Tongue (tissue), 2 donors: Measurements from ENCODE around the gene ENOX1. TPM values are rescaled to one million over a fixed set of nuclear protein-coding genes. Genes with fewer than 3 reads are reported as not detected.

Experiments
- DNase-seq: peaks from one replicate; pipeline ENCODE4 v3.0.0-alpha.2; 2015
- total RNA-seq: library from RNA; depleted of rRNA; stranded (reverse); fragments of >200 nt; gene quantifications from one replicate; pipeline ENCODE4 v1.2.3, GENCODE V29; 2014

ENOX1 gene
- total RNA-seq, 1 donor from 2014 or later, result 11.8 TPM

DNA sequence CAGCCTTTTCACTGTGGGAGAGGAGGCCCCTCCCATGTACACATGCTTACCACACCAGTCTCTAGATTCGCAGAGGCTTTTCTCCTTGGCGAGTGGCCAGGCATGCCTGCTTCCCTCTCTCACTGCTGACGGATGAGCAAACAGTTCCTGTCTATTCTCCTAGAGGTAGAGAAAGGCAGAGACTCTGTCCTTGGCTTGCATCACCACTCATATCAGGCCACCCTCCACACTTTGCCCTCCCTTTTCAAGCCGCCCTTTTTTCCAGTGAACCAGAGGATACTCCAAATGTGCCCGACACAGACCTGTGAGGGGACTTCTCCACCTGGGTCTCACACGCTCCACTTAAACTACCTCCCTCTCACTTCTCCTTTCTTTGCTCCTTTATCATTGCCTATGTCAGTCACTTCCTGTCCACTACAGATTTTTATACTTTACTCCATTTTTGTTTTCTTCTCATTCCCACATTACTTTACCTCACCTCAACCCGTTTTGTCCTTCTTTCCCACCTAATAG is 478.8 kb downstream of the ENOX1 start:
- DNase-seq, result peak; percentile 95

DNA sequence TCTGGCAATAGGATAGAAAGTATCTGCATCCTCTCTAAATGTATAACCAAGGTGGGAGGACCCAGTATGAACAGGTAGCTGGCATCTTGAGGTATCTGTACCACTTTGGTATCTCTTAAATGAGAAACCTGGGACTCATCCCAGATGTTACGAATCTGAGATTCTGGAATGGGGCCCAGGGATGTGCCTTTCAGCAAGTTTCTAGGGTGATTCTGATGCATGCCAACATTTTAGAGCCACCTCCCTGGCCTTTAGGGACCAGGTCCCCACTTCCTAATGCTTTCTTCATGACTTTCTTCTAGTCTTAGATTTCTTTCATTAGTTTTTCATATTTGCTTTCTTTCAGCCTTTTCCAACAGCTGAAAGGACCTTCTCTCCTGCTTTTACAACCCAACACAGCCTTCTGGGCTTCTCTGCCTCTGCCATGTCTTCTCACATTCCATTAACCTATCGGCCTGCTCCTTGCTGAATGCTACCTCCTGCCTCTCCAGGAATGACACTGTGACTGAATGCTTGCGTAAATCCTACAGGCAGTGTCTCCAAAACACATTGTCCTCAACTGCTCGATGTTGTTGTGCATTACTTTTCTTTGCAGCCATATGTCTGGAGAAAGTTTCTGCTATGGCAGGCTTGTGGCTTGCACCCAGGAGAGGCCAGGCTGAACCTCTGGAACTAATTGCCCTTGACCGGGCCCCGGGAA is 479.4 kb downstream of the ENOX1 start:
- DNase-seq, result no peak

DNA sequence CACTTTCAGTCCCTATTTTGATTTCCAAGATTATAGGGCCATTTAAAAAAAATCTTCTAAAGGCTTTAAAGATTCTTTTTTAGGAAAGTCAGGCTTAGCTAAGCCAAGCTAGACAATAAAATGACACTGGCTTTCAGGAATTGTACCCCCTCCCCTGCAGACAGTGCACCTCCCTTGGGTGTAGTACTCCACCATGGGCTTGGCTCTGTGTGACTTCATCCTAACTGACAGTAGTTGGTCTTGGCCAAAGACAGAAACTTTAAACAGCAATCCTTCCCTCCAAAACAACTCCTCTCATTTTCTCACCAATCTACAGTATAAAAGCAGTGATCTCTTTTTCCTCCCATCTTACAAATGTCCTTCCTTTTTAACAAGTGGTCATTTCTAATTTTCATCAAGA is 480.4 kb downstream of the ENOX1 start:
- DNase-seq, result no peak

DNA sequence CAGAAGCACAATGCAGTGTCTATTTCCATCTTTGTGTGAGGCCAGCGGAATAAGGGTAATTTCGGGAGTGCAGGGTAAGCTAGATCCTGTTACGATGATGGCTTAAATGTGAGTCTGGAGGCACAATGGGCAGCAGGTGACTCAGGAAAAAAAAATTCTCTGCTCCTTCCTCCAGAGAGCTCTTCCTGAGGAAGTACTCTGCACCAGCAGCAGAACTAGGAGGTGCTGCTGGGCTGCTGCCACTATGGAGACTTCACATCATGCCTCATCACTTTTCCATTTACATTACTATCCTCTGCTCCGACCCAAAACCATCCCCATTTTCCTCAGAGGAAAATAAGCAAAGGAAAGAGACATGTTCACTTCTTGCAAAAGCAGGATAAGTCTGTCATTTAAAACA is 481.4 kb downstream of the ENOX1 start:
- DNase-seq, result no peak

DNA sequence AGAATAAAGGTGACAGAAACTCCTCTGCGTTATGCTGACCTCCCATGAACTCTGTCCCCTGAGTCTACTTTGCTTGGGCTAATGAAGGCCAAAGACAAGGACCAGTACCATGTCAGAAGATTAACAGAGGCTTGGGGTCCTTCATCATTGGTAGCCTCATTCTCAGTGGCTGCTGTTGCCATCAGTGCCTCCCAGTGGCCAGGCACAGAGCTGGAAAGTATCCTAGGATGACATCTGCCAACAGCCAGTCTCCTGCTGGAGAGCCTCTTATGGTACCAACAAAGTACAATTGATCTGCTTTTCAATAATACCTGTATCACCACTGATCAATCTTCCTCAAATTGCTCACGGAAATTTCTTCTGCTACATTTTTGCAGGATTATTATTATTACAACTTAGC is 481.8 kb downstream of the ENOX1 start:
- DNase-seq, result no peak

- no peak for DNase-seq
Measured at GRCh38 chr13:43304449-43304848, 482.3 kb downstream of the ENOX1 start.

- DNase-seq, result peak; percentile 94
Measured at GRCh38 chr13:43303033-43303729, 483.6 kb downstream of the ENOX1 start.

- peak; percentile 92 for DNase-seq
Measured at GRCh38 chr13:43301346-43301969, 485.3 kb downstream of the ENOX1 start.

DNA sequence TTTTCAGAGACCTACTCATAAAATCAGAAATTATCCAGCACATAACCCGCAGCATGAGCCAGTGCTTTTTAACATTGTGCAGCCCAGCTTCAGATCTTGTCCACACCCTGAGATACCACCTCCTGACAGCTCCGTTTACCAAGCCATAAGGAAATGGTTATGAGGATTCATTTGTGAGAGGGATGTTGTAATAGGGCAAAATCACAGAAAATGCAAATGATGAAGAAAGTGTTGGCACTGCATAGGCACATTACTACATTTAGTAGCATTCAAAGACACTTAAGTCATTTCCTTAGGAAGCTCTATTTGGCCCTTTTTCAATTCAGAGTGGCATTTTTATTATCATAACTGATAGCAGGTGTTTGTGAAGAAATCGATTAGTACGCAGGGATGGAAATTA is 485.9 kb downstream of the ENOX1 start:
- DNase-seq, result peak; percentile 68

DNA sequence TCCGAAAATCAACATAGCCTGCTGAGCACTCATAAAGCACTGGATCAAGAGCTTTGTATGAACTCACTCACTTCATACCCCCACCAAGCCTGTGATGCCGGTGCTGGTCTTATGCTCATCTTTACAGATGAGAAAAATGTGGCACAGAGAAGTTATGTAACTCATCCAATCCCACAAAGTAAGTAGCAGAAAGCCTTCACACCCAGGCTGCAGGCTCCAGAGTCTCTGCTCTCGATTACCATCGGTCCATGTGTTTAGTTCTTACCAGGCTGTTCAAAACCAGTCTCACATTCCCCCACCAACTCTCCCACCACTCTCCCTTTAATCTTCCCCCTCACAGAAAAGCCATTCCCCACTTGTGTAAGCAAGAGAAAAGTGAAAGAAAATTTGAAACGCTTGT is 487.4 kb downstream of the ENOX1 start:
- no peak for DNase-seq

GRCh38 chr13:43298816-43299215 is 488.0 kb downstream of the ENOX1 start:
- no peak for DNase-seq

DNA sequence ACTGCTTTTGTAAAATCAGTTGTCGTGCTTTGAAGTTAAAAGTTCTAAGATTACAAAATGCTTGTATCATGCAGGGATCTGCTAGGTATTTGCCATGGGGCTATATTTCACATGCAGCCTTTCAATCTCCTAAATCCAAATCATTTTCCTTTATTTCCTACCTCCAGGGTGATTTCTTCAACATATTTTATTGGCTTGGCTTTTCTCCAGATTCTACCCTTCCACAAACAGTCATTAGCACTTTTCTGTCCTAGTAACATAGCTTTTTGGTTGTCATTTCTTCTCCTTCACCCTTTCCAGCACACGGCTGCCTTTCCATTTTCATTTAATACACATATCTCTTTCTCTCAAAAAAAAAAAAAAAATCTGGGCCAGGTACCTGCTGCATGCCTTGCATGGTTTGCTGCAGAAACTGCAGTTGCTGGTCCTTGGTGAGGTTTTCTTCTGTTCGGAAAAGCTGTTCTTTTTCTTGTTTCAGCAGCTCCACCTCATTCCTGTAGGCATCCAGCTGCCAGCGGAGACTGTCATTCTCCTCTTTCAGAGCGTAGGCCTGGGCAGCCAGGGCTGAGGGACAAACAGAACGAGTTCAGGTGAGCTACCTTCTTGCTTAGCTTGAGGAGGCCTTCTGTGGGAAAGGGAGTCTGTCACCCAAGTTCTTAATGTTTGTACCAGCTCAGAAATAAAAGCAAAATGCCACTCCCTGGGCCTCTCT is 488.6 kb downstream of the ENOX1 start:
- peak; percentile 29 for DNase-seq

DNA sequence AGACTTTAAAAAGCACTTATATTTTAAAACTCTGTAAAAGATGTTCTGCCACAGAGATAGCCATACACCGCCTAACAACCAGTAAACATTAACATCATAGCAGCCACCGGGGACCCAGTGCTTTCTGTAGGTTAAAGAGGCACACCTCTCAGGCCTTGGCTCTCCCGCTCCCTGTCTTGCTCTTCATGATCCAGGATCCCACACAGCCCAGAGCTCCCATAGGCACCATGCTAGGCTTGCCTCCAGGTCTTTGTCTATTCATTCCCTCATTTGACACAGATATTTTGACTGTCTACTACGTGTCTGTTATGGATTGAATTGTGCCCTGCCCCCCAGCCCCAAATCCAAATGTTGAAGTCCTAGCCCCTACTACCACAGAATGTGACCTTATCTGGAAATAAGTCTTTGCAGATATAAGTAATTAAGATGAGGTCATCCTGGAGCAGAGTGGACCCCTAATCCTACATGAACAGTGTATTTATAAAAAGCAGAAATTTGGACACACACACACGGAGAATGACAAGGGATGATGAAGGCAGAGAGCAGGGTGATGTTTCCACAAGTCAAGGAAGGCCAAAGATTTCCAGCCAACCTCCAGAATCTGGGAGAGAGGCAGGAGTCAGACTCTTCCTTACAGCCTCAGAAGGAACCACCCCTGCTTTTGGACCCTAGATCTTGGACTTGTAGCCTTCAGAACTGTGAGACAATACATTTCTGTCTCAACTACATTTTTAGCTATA is 490.8 kb downstream of the ENOX1 start:
- peak; percentile 29 for DNase-seq

DNA sequence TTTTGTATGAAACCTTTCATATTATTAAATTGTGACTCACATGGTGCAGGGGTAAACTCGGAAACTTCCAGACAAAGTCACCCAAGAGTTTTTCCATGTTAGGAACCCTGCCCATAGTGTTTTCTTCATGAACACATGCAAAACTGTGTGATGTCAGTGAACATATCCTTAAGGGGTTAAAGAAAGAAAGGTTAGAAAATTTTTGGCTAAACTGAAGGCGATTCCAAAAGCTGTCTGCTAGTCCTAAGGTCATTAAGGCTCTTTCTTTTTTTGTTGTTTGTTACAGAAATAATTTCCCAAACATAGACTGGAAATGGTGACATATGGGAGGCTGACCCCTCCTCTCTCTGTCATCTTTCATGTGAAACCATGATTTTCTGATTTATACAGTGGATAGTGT is 491.5 kb downstream of the ENOX1 start:
- DNase-seq, result no peak

GRCh38 chr13:43294412-43294811 is 492.4 kb downstream of the ENOX1 start:
- DNase-seq, result no peak

- DNase-seq, result no peak
Measured at GRCh38 chr13:43293986-43294385, 492.8 kb downstream of the ENOX1 start.

DNA sequence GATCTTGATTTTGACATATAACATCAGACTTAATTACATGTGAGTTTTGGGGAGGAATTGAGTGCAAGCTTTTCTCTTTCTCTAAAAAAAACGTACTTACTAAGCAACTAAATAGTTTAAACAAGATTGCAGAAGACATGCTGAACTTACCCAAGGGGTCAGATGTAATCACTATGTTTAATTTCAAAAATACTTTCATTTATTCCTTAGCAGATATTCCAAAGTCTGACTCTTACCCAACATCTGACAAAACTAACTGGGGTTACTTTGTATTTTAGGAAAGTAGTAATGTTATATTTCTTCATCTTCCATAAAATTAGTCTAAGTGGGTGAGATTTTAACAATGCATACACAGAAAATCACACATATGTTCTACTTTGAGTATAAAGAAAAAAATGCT is 493.2 kb downstream of the ENOX1 start:
- DNase-seq, result no peak

DNA sequence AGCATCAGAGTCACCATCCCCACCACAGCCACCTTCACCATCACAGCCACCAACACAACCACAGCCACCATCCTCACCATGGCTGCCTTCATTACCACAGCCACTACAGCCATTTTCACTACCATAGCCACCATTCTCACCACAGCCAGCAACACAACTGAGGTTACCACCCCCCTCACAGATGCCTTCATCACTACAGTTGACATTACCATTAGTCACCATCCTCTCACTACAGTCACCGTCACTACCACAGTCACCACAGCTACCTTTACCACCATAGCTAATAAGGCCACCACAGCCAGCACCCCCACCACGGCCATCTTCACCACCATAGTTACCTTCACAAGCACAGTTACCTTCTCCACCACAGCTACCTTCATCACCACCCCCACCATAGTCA is 493.8 kb downstream of the ENOX1 start:
- no peak for DNase-seq

DNA sequence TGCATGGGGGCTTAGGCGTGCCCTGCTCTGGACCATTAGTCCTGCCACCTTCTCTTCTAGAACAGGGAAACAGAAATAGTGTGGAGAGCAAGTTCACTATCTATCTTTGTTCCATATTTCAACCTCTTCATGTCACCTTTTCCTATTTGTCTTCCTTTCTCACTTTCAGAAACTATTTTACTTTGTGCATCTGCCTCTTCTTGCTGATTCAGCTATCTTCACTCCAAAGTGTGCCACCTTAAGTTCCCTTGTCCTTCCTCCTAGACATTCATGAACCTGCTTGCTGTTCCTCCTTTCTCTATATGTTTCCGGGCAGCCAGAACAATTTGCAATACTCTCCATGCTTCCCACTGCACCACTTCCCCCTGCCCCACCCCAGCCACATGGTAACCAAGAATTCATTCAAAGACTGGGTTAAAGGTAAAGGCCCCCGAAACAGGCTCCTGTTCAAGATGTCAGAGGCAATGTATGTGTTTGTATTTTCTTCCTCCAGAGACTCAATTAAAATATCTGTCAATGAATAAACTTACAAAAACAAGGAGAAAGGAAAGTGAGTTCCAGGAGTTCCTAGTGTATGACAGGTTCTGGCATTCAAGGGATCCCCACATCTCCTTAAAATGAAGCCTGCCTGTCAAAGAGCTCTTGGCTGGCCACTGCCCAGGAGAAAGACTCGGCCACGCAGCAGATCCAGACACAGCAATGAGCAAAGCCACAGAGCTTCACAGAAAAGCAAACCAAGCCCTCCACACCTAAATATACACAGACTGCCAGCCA is 495.3 kb downstream of the ENOX1 start:
- no peak for DNase-seq

GRCh38 chr13:43289470-43290255 is 497.1 kb downstream of the ENOX1 start:
- no peak for DNase-seq
